HG02610 (cell line): ENCODE data around the gene BCL2L12.

ENCODE experiments used
- ATAC-seq: cut with Tn5 transposase; IDR thresholded peaks from one replicate; pipeline ENCODE4 v1.9.1; 2021; ENCODE audit warnings: mild to moderate bottlenecking, moderate library complexity; ENCODE audit not compliant: unreplicated experiment

BCL2L12 gene

DNA sequence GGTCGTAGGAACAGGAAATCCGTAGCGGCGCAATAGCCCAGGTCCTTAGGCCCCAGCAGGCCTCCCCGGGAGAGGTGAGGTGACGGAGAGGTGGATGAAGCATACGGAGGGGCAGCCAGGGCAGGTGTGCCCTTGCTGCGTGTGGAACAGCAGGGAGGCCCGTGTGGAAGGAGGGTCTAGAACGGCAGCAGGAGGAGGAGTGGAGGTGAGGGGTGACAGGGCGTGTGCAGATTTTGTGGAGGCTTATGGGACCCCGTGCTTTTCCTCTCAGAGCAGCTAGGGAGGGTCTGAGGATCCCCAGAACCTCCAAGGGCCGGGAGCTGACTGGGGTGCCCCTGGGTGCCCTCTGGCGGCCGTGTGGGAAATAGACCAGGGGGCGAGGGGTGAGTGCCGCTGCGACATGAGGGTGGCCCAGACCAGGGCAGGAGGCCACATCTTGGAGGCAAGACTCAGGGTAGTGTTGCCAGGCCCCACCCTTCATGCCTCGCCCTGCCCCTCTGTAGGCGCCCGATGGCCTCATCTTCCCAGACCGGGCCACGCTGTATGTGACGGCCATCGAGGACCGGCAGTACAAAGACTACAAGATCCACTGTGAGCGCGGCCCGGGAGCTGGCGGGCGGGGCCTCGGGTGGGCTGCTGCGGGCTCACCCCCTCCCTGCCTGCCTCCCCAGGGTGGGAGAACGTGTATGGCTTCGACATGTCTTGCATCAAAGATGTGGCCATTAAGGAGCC, 18.7 kb downstream of the BCL2L12 start:
- no peak for ATAC-seq

- no peak for ATAC-seq
Observed at GRCh38 chr19:49684983-49685553, 19.3 kb downstream of the BCL2L12 start.

DNA sequence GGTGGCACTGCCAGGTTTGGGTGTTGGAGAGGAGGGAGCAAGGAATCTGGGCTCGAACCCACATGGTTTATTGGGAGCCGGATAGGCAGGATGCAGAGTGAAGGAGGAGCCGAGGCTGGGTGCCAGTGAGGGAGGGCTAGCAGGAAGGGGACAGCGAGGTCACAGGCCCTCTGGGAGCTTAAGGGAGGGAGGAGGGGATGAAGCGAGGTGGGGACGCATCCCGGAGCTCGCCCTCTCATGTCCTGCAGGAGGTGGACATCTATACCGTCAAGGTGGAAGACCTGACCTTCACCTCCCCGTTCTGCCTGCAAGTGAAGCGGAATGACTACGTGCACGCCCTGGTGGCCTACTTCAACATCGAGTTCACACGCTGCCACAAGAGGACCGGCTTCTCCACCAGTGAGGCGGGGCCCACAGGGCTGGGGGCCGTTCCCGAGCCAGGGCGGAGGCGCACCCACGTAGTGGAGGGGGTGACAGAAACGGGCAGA, 20.2 kb downstream of the BCL2L12 start:
- no peak for ATAC-seq

- ATAC-seq = no peak
Observed at GRCh38 chr19:49686503-49687088, 20.9 kb downstream of the BCL2L12 start.

DNA sequence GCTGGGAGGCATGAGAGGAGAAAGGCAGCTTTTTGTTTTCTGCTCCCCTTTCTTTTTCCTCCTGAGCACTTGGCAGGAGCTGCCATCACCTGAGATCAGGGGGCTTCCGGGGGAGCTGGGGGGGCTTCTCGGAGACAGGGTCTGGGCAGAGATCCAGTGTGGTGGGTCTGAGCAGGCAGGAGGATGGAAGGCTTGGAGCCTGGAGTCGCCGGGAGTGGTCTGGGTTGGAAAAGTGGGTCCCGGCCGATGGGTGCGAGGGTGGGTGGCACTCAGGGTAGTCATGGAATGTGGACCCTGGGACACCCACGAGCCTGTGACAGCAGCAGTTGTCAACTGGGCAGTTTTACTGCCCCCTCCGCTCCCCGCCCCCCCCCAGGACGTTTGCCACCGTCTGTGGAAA, 21.4 kb downstream of the BCL2L12 start:
- no peak for ATAC-seq

GRCh38 chr19:49687566-49688316, 22.0 kb downstream of the BCL2L12 start:
- no peak for ATAC-seq

DNA sequence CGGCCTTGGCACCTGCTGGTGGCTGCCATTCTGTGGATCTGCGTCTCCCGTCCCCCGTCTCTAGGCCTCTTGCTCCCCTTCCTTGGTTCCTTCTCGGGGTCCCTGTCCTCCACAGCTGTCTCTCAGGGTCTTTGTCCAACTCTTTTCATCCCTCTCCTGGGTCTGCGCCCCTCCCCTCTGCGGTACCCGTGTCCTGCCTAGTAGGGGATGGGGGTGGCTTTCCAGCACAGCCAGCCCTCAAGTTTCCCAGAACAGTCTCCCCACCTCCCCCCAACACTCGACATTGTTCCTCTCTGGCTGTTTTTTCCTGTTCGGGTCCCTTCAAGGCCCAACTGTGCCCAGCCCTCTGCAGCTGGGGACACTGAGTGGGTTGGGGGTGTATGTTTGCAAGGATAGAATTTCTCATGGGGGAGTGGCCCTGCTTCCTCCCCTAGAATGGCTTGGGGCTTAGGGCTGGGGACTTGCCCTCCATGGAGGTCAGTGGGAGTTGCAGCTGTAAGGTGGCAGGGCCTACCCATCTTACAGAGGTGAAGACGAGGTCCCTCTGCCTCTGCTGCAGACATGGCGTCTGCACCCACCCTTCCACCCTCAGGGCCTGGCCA, 22.9 kb downstream of the BCL2L12 start:
- no peak for ATAC-seq

- no peak for ATAC-seq
Observed at GRCh38 chr19:49689133-49690078, 23.7 kb downstream of the BCL2L12 start, which contains the start of gene ADM5. TSS of gene ADM5 (plus strand) at chr19:49689594. CDS start at chr19:49689838, 244 bp downstream.

- no peak for ATAC-seq
Observed at GRCh38 chr19:49690079-49690655, 24.4 kb downstream of the BCL2L12 start.

DNA sequence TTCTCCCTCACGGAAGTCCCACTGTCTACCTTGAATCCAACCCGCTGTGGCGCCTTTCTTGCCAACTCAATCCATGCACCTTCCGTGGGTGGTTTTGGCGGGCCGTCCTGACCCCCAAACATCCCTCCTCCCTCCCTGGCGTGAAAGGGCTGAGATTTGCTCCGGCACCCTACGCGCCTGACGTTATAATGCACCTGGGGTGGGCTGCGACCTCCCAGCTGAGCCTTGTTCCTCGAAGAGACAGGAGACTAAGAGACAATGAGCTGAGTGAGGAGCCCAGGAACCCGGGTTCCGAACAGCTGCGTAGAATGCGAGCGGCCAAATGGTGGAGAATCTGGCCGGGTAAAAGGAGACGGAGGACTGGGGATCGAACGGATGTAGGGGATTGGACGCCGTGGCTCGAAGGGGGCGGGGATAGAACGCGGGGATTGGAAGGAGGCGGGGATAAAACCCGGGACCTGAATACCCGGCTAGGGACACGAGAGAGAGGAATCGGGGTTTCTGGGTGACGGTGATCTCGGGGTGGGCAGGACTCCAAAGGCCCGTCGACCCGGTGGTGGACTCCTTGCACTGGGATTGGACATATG, 25.0 kb downstream of the BCL2L12 start, which contains the start of gene CPT1C:
Gene CPT1C, plus strand, starts transcription at position 461 of the 587 bp plus-strand sequence. CDS start 1,137 bp downstream, outside the sequence.
- no peak for ATAC-seq

DNA sequence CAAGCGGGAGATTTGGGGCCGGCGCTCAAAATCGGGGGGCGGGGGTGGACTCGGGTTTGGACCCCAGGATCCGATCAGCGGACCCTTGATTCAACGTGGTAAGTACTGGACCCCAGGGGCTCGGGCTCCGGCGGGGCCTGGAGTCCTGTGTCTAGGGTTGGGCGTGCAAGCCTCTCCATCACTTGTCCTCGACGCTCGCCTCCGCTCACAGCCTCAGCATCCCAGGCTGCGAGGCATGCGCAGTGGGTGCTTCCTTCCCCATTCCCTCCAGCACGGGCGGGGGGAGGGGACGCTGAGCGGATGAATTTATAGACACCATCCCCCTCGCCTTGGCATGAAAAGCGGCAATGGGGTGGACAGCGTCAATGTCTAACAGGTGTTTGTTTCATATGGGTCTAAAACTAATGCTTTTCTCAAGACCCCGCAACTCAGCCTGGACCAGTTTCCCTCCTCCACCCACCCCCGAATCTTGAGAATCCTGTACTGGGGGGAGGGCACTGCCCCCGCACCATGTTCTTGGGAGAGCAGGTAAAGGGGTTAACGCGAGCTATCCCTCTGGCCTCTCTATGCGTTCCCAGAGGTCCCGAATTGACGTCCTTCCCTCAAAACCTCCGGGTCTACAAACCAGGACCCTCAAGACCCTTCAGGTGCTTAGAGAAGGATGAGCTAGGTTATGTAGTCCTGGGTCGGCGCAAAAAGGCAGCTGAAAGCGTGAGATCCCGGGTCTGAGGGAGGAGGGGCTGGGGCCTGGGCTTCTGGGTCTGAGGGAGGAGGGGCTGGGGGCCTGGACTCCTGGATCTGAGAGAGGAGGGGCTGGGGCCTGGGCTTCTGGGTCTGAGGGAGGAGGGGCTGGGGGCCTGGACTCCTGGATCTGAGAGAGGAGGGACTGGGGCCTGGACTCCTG, 25.8 kb downstream of the BCL2L12 start:
- ATAC-seq = no peak

GRCh38 chr19:49692147-49692506, 26.4 kb downstream of the BCL2L12 start:
- ATAC-seq = no peak

GRCh38 chr19:49696115-49696514, 30.4 kb downstream of the BCL2L12 start:
- no peak for ATAC-seq

GRCh38 chr19:49696865-49697264, 31.1 kb downstream of the BCL2L12 start:
- ATAC-seq = no peak

DNA sequence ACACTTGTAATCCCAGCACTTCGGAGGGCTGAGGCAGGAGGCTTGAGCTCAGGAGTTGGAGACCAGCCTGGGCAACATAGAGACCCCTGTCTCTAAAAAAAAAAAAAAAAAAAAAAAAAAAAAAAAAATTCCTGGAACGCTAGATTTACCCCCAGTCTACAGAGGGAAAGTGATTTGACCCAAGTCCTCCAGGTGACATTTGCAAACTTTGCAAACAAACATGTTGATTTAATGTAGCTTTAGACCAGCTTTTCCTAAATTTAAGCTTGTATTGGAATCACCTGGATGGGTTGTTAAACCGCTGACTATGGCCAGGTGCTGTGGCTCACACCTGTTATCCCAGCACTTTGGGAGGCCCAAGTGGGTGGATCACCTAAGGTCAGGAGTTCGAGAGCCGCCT, 33.6 kb downstream of the BCL2L12 start:
- ATAC-seq = no peak

DNA sequence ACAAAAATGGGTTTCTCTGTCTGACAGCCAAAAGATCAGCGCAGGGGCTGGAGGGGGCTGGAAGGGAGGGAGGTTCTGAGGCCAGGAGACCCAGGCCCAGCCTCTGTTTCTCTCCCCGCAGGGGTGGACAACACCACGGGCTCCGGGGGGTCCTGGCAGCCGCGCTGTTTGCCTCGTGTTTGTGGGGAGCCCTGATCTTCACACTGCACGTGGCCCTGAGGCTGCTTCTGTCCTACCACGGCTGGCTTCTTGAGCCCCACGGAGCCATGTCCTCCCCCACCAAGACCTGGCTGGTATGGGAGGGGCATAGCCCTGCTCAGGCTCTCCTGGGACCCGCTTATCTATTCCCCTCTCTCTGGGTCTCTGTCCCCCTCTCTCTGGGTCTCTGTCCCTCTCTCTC, 34.8 kb downstream of the BCL2L12 start:
- no peak for ATAC-seq

GRCh38 chr19:49701271-49701786, 35.6 kb downstream of the BCL2L12 start:
- ATAC-seq = no peak
